H9 (cell line): ENCODE data around the gene PALM3. TPM values are rescaled to one million over a fixed set of nuclear protein-coding genes. Genes with fewer than 3 reads are reported as not detected.

ENCODE experiments used
- DNase-seq: peaks from one replicate; pipeline ENCODE4 v3.0.0-alpha.2; 2017
- H2AFZ ChIP-seq: one replicate; pipeline ENCODE4 v1.6.1; 2013; ENCODE audit warnings: mild to moderate bottlenecking, low read length, control low read depth, moderate library complexity
- H2AK5ac ChIP-seq: 2 replicates; pipeline ENCODE4 v1.6.1; 2013; ENCODE audit warnings: low read length, control low read depth, mixed read lengths; ENCODE audit not compliant: insufficient read length
- H2BK120ac ChIP-seq: one replicate; pipeline ENCODE4 v1.6.1; 2013; ENCODE audit warnings: low read depth, mild to moderate bottlenecking, low read length, control low read depth, inconsistent platforms; ENCODE audit not compliant: poor library complexity, severe bottlenecking
- H2BK12ac ChIP-seq: 2 replicates; pipeline ENCODE4 v1.6.1; 2013; ENCODE audit warnings: low read length, control low read depth, mixed read lengths, low read depth; ENCODE audit not compliant: insufficient read length
- H2BK15ac ChIP-seq: 2 replicates; pipeline ENCODE4 v1.6.1; 2013; ENCODE audit warnings: low read depth, low read length, control low read depth
- H2BK20ac ChIP-seq: one replicate; pipeline ENCODE4 v1.6.1; 2013; ENCODE audit warnings: low read depth, mild to moderate bottlenecking, low read length, control low read depth, inconsistent platforms; ENCODE audit not compliant: poor library complexity, severe bottlenecking
- H2BK5ac ChIP-seq: 2 replicates; pipeline ENCODE4 v1.6.1; 2013; ENCODE audit warnings: low read length, control low read depth, mixed read lengths; ENCODE audit not compliant: insufficient read length
- H3K14ac ChIP-seq: 2 replicates; pipeline ENCODE4 v1.6.1; 2013; ENCODE audit warnings: low read length, control low read depth; ENCODE audit not compliant: insufficient read depth
- H3K18ac ChIP-seq: 2 replicates; pipeline ENCODE4 v1.6.1; 2013; ENCODE audit warnings: low read depth, mild to moderate bottlenecking, mixed read lengths, low read length, control low read depth; ENCODE audit not compliant: insufficient read length
- H3K23ac ChIP-seq: 2 replicates; pipeline ENCODE4 v1.6.1; 2013; ENCODE audit warnings: low read length, control low read depth, mixed read lengths, low read depth; ENCODE audit not compliant: insufficient read length
- H3K23me2 ChIP-seq: 2 replicates; pipeline ENCODE4 v1.6.1; 2013; ENCODE audit warnings: low read depth, mild to moderate bottlenecking, mixed read lengths, low read length, control low read depth; ENCODE audit not compliant: insufficient read length, poor library complexity, severe bottlenecking
- H3K27ac ChIP-seq: 2 replicates; pipeline ENCODE4 v1.5.1; 2013; ENCODE audit warnings: low read length, control low read depth, mixed read lengths, low read depth; ENCODE audit not compliant: insufficient read length
- H3K27me3 ChIP-seq: 2 replicates; pipeline ENCODE4 v1.6.1; 2013; ENCODE audit warnings: low read length, control low read depth, inconsistent platforms; ENCODE audit not compliant: insufficient read depth
- H3K4ac ChIP-seq: 2 replicates; pipeline ENCODE4 v1.6.1; 2013; ENCODE audit warnings: low read depth, mild to moderate bottlenecking, control low read depth, inconsistent platforms, low read length, moderate library complexity
- H3K4me1 ChIP-seq: 2 replicates; pipeline ENCODE4 v1.6.1; 2013; ENCODE audit warnings: low read length, control low read depth, inconsistent platforms; ENCODE audit not compliant: insufficient read depth
- H3K4me2 ChIP-seq: 2 replicates; pipeline ENCODE4 v1.6.1; 2013; ENCODE audit warnings: low read length, control low read depth, mixed read lengths; ENCODE audit not compliant: insufficient read length, insufficient read depth
- H3K56ac ChIP-seq: 2 replicates; pipeline ENCODE4 v1.6.1; 2013; ENCODE audit warnings: low read depth, mild to moderate bottlenecking, mixed read lengths, low read length, control low read depth; ENCODE audit not compliant: insufficient read length
- H3K79me1 ChIP-seq: 2 replicates; pipeline ENCODE4 v1.6.1; 2013; ENCODE audit warnings: low read depth, mild to moderate bottlenecking, moderate library complexity, low read length, control low read depth, inconsistent platforms; ENCODE audit not compliant: insufficient read depth, poor library complexity, severe bottlenecking
- H3K79me2 ChIP-seq: 2 replicates; pipeline ENCODE4 v1.6.1; 2013; ENCODE audit warnings: low read length, control low read depth, inconsistent platforms; ENCODE audit not compliant: insufficient read depth
- H3K9ac ChIP-seq: 2 replicates; pipeline ENCODE4 v1.6.1; 2013; ENCODE audit warnings: low read length, control low read depth, mixed read lengths; ENCODE audit not compliant: insufficient read length; ENCODE audit errors: extremely low read depth
- H3K9me3 ChIP-seq: one replicate; pipeline ENCODE4 v1.6.1; 2013; ENCODE audit warnings: low read depth, low read length, inconsistent platforms; ENCODE audit not compliant: control insufficient read depth
- H3T11ph ChIP-seq: one replicate; pipeline ENCODE4 v1.6.1; 2013; ENCODE audit warnings: mild to moderate bottlenecking, low read length, control low read depth, inconsistent platforms
- H4K20me1 ChIP-seq: one replicate; pipeline ENCODE4 v1.6.1; 2013; ENCODE audit not compliant: control insufficient read depth, insufficient read length, insufficient read depth
- H4K5ac ChIP-seq: 2 replicates; pipeline ENCODE4 v1.6.1; 2013; ENCODE audit warnings: low read depth, mild to moderate bottlenecking, mixed read lengths, low read length, control low read depth; ENCODE audit not compliant: insufficient read length
- H4K8ac ChIP-seq: replicated peaks from 2 replicates; pipeline ENCODE4 v1.6.1; 2013; ENCODE audit warnings: low read length, control low read depth, mixed read lengths, low read depth; ENCODE audit not compliant: insufficient read length
- H4K91ac ChIP-seq: 2 replicates; pipeline ENCODE4 v1.6.1; 2013; ENCODE audit warnings: low read depth, mild to moderate bottlenecking, moderate library complexity, mixed read lengths, low read length, control low read depth; ENCODE audit not compliant: insufficient read length
- H3K27ac Mint-ChIP-seq, 3 experiments: 2 replicates in 2 of 3; 3 replicates in 1 of 3; pipeline ENCODE4 v1.8.0; 2020 to 2021; ENCODE audit warnings: mixed read lengths in 3 of 3, mild to moderate bottlenecking in 1 of 3, moderate library complexity in 1 of 3
- H3K27me3 Mint-ChIP-seq: 2 replicates; pipeline ENCODE4 v1.8.0; 2021; ENCODE audit warnings: low read depth, mild to moderate bottlenecking, moderate library complexity, mixed read lengths
- H3K36me3 Mint-ChIP-seq, 3 experiments: 2 replicates in 2 of 3; 3 replicates in 1 of 3; pipeline ENCODE4 v1.8.0; 2020 to 2021; ENCODE audit warnings: low read depth in 3 of 3, mixed read lengths in 3 of 3; ENCODE audit not compliant: insufficient read depth in 1 of 3
- H3K4me1 Mint-ChIP-seq, 2 experiments: 2 replicates each; pipeline ENCODE4 v1.8.0; 2020; ENCODE audit warnings: mixed read lengths in 2 of 2
- H3K4me3 Mint-ChIP-seq, 2 experiments: 2 replicates in 1 of 2; 3 replicates in 1 of 2; pipeline ENCODE4 v1.8.0; 2020 to 2021; ENCODE audit warnings: mild to moderate bottlenecking in 2 of 2, mixed read lengths in 2 of 2, moderate library complexity in 1 of 2
- H3K9me3 Mint-ChIP-seq, 2 experiments: 2 replicates in 1 of 2; 3 replicates in 1 of 2; pipeline ENCODE4 v1.8.0; 2020; ENCODE audit warnings: mild to moderate bottlenecking in 2 of 2, mixed read lengths in 2 of 2, moderate library complexity in 1 of 2
- CTCF ChIP-seq: fragments of 200-600 bp; sonication (generic); conservative IDR thresholded peaks from 3 replicates; pipeline ENCODE4 v1.8.0; 2021; ENCODE audit warnings: antibody characterized with exemption, mild to moderate bottlenecking
- WGBS: extraction: QIAGEN DNeasy Blood & Tissue Kit; methylation state at CpG from one replicate; pipeline ENCODE4 v1.1.7; 2013; ENCODE audit warnings: missing lambda C conversion rate, low lambda C conversion rate, mixed read lengths; ENCODE audit not compliant: insufficient read length; ENCODE audit errors: extremely low coverage; 5-methylcytosine and 5-hydroxymethylcytosine counted together
- total RNA-seq: library from RNA; stranded (reverse); gene quantifications from 2 replicates; pipeline ENCODE4 v1.2.1, GENCODE V29; 2021

The PALM3 gene
- total RNA-seq, 1 experiment from 2014 or later: 11.5 TPM

GRCh38 chr19:14096272-14096992 is 34.6 kb upstream of the PALM3 start:
- 0 out of 5 replicates have a peak overlapping the region, but pooled peaks of 1 of the 2 experiments have one; percentile 31 for H3K4me3 Mint-ChIP-seq
- H3K4me1 Mint-ChIP-seq: peaks cover 7 to 8% of the 10 kb centered on the region in 2 experiments; a peak in 3 of 4 replicates
- Histone ChIP-seq H3K9me3 (peaks cover 6% of the 10 kb centered on the region), H3K14ac (no peak overlapping the region), H3K27ac (no peak overlapping the region), H2BK12ac (no peak overlapping the region), H2BK20ac (no peak overlapping the region), H3K27me3 (no peaks in the 10 kb centered on the region), H3K4me1 (no peaks in the 10 kb centered on the region), H2AFZ (no peak overlapping the region), H3K79me2 (no peaks in the 10 kb centered on the region), H3K4ac (no peak overlapping the region), H4K8ac (no peak overlapping the region), H2BK15ac (no peak overlapping the region), H3K56ac (no peak overlapping the region), H4K91ac (no peak overlapping the region), H2AK5ac (no peak overlapping the region), H3K4me2 (no peak overlapping the region), H2BK5ac (no peak overlapping the region), H3K79me1 (no peaks in the 10 kb centered on the region), H3K23ac (no peak overlapping the region), H4K20me1 (no peaks in the 10 kb centered on the region), H3K23me2 (peaks cover 6% of the 10 kb centered on the region), H3K18ac (no peak overlapping the region), H2BK120ac (no peak overlapping the region), H3K9ac (no peak overlapping the region), H4K5ac (no peak overlapping the region), H3T11ph (no peak overlapping the region)
- no CpG with 5 or more reads among the region's 11 CpGs for WGBS
- peaks cover 13 to 15% of the 10 kb centered on the region in 2 experiments for H3K9me3 Mint-ChIP-seq
- peak overlapping the region in 1 of 3 experiments; percentile 75; a peak in 2 of 7 replicates for H3K27ac Mint-ChIP-seq
- TF ChIP-seq CTCF: peak; percentile 52
- DNase-seq: no peak
- H3K27me3 Mint-ChIP-seq: peaks cover 20% of the 10 kb centered on the region
- peaks cover 6 to 32% (median 22%) of the 10 kb centered on the region in 3 experiments for H3K36me3 Mint-ChIP-seq
